ENCODE measurements around the gene ENOPH1.
"Not testable (repeated sequence)": the region's sequence is repeated elsewhere in the genome, so short reads cannot be mapped to it uniquely, and the experiment has no call there.

ENOPH1 gene

DNA sequence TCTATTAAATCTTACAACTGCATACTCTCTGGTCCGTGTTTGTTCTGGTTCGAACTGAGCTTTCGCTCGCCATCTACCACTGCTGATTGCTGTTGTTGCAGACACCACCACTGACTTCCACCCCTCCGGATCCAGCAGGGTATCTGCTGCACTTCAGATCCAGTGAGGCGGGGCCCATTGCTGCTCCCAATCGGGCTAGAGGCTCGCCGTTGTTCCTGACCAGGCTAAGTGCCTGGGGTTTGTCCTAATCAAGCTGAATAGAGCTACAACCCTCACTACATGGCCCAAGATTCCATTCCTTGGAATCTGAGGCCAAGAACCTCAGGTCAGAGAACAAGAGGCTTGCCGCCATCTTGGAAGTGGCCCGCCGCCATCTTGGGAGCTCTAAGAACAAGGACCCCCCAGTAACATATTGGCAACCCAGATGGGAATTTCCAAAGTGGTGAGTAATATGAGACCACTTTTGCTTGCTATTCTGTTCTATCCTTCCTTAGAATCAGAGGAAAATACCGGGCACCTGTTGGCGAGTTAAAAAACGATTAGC, 43.3 kb downstream of the ENOPH1 start:
- TF ChIP-seq, protein P1, sequence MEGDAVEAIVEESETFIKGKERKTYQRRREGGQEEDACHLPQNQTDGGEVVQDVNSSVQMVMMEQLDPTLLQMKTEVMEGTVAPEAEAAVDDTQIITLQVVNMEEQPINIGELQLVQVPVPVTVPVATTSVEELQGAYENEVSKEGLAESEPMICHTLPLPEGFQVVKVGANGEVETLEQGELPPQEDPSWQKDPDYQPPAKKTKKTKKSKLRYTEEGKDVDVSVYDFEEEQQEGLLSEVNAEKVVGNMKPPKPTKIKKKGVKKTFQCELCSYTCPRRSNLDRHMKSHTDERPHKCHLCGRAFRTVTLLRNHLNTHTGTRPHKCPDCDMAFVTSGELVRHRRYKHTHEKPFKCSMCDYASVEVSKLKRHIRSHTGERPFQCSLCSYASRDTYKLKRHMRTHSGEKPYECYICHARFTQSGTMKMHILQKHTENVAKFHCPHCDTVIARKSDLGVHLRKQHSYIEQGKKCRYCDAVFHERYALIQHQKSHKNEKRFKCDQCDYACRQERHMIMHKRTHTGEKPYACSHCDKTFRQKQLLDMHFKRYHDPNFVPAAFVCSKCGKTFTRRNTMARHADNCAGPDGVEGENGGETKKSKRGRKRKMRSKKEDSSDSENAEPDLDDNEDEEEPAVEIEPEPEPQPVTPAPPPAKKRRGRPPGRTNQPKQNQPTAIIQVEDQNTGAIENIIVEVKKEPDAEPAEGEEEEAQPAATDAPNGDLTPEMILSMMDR (IDR thresholded peaks at IDR 0.05; ENCODE audit: low read depth, low read length) = no peak
- no peak for DNase-seq (ENCODE audit: extremely low read depth, low read depth)

DNA sequence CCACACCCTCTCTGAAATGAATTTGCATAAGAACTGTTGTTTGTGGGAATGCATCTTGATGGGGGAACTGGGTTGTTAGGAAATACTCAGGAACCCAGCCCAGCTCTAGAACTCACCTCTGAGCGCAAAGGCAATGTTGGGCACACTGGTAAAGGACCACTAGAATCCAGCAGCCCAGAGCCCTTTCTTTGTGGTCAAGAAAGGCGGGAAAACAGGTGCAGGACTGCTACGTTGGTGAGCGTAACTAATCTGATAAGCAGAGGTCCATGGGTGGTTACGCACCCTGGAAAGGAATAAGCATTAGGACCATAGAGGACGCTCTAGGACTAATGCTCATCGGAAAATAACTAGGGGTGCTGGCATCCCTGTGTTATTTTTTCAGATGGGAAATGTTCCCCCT, 45.5 kb downstream of the ENOPH1 start:
- not testable (repeated sequence) for DNase-seq (ENCODE audit: extremely low read depth, low read depth)

DNA sequence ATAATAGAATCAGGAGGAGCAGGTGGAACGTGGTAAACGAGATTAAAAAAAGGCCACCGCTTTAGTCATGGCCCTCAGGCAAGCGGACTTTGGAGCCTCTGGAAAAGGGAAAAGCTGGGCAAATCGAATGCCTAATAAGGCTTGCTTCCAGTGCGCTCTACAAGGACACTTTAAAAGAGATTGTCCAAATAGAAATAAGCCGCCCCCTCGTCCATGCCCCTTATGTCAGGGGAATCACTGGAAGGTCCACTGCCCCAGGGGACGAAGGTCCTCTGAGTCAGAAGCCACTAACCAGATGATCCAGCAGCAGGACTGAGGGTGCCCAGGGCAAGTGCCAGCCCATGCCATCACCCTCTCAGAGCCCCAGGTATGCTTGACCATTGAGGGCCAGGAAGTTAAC, 47.1 kb downstream of the ENOPH1 start:
- DNase-seq (ENCODE audit: extremely low read depth, low read depth) = not testable (repeated sequence)

DNA sequence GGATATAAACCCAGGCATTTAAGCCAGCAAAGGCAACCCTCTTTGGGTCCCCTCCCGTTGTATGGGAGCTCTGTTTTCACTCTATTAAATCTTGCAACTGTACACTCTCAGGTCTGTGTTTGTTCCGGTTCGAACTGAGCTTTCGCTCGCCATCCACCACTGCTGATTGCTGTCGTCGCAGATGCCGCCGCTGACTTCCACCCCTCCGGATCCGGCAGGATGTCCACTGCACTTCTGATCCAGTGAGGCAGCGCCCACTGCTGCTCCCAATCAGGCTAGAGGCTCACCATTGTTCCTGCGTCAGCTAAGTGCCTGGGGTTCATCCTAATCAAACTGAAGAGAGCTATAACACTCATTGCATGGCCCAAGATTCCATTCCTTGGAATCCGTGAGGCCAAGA, 49.2 kb downstream of the ENOPH1 start:
- TF ChIP-seq, protein P1 (IDR thresholded peaks at IDR 0.05; ENCODE audit: low read depth, low read length) = no peak

DNA sequence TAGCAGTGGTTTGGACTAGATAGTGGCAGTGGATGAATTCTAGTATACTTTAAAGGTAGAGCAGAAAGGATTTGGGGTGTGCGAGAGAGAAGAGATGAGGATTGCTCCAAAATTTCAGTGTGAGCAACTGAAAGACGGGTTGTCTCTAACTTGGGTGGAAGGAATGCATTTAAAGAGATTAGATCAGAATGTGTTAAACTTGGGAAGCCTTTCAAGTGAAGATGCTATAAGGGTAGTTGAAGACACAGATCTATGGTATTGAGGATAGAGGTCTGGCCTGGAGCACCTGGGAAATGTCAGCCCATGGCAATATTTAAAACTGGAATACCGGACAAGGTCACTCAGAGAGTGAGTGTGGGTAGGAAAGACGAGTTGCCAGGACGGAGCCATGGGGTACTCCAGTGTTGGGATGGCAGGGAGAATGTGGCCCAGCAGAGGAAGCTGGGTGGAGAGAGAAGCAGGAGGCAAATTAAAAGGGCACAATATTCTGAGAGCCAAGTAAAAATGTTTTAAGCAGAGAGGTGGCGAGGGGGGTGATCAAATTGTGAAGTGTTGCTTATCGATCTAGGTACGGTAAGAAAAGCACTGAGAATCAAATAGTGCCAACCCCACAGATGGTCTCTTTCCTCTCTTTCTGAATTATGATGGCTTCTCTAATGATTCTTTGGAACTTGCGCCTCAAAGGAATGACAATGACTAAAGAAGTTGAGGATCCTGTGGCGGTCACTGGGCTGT, 50.5 kb downstream of the ENOPH1 start:
- no peak for DNase-seq (ENCODE audit: extremely low read depth, low read depth)
- TF ChIP-seq, protein P1 (IDR thresholded peaks at IDR 0.05; ENCODE audit: low read depth, low read length) = no peak

More for the DNA sequence above, 49.2 kb downstream of the ENOPH1 start:
- DNase-seq (ENCODE audit: extremely low read depth, low read depth) = no peak

DNA sequence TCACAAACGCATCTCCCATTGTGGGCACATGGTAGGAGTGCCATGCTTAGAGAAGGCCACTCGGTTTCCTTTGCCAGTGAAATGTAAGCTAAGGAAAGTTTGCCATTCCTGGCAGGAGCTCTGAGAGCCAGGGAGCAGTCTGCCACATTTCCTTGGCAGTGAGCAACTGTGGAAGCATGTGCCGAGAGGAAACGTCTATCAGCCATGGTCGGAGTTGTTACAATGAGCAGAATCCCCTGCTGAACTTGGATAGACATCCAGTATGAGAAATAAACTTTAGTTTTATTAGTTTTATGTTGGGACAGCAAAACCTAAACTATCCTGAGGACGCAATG, 51.1 kb downstream of the ENOPH1 start:
- no peak for DNase-seq (ENCODE audit: extremely low read depth, low read depth)
- TF ChIP-seq, protein P1 (IDR thresholded peaks at IDR 0.05; ENCODE audit: low read depth, low read length) = no peak

DNA sequence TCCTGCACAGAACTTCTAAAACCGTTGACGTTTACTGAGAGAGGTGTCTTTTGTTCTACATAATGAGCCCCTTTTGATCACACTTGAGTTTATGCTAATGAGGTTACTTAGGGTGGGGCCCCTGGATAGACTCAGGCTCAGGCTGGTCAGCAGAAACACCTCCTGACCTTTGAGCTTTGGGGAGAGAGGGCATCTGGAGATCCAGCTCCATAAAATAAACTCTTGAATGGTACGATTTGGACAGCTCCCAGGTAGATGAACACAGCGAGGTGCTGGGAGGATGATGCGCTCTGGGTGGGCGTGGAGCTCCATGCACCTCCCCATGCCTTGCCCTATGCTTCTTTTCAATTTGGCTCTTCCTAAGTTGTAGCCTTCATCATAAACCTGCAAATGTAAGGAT, 52.0 kb downstream of the ENOPH1 start:
- DNase-seq (ENCODE audit: extremely low read depth, low read depth) = no peak
- TF ChIP-seq, protein P1 (IDR thresholded peaks at IDR 0.05; ENCODE audit: low read depth, low read length) = no peak

DNA sequence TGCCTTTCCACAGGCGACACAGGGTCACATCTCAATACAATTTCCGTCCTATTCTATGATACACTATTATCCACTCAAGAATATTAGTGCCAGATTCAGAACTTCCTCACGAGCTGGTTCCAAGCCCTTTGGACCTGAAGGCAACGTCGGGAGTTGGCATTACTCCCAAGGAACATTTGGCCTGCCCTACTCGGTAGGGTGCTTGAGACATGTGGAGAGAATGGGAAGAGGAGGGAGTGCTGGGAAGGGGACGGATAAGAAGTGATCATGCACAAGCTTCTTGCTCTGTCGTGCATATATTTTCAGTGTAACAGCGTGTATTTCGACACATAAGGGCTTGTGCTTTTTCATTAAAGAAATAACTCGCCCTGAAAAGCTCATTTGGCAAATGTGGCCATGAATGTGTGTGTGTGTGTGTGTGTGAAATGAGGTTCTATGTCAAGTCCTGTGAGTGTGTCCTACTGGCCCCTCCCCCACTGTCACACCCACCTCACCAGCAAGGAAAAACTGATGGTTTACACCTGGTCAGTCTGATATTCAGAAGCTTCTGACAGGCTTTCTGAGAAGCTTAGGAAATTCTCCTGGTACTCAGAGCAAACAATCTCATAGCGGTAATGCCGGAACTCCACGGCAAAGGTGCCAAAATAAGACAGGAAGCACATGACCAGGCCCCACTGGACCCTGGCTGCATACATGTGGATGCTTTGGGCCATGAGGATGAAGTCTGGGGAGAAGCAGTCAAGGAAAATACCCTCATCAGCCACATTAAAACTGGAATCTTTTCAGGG, 54.8 kb downstream of the ENOPH1 start:
- TF ChIP-seq, protein P1 (IDR thresholded peaks at IDR 0.05; ENCODE audit: low read depth, low read length) = no peak
- no peak for DNase-seq (ENCODE audit: extremely low read depth, low read depth)

All from AG09319 (cell line).